Measurements from ENCODE around the gene POLN. TPM values are rescaled to one million over a fixed set of nuclear protein-coding genes. Genes with fewer than 3 reads are reported as not detected.

The POLN gene
- total and polyA plus RNA-seq, 4 donors, result 4.6 to 8.9 (median 6.8) TPM

DNA sequence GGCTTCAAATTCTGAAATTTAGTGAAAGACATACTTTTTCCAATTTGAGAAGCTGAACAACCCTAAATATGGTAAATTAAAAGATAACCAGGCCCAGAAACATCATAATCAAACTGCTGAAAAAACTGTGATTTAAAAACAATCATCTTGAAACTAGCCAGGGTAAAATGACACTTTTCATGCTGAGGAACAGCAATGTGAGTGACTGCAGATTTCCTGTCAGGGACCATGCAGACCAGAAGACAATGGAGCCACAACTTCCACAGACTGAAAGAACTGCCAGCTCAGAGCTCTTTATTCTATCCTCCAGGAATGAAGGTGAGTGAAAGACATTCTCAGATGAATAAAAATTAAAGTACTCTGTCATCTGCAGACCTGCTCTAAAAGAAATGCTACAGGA lies 109.5 kb downstream of the POLN start:
- Histone ChIP-seq H3K4me1 (ENCODE audit: control insufficient read depth, insufficient read depth, low read length) (peaks cover 5% of the 10 kb centered on the region), H3K27ac (ENCODE audit: low read depth, low read length) (no peak overlapping the region), H3K9me3 (ENCODE audit: control insufficient read depth, insufficient read depth, low read length) (peaks cover 8% of the 10 kb centered on the region), H3K36me3 (ENCODE audit: control insufficient read depth, insufficient read depth, low read length) (no peaks in the 10 kb centered on the region), H3K4me3 (ENCODE audit: low read depth, low read length) (no peak overlapping the region), H3K27me3 (ENCODE audit: control insufficient read depth, insufficient read depth, low read length) (no peaks in the 10 kb centered on the region)
- DNase-seq (ENCODE audit: low read depth in 4 of 6, low spot score in 6 of 6), result no peak

GRCh38 chr4:2127609-2128332 lies 114.2 kb downstream of the POLN start:
- H3K36me3 ChIP-seq (ENCODE audit: control insufficient read depth, insufficient read depth, low read length), result peaks cover 6% of the 10 kb centered on the region
- H3K27me3 ChIP-seq (ENCODE audit: control insufficient read depth, insufficient read depth, low read length), result no peaks in the 10 kb centered on the region
- no peak overlapping the region for H3K27ac ChIP-seq (ENCODE audit: low read depth, low read length)
- H3K4me3 ChIP-seq (ENCODE audit: low read depth, low read length), result no peak overlapping the region
- H3K4me1 ChIP-seq (ENCODE audit: control insufficient read depth, insufficient read depth, low read length), result no peaks in the 10 kb centered on the region
- 59% methylated on average over 10 of the region's 20 CpGs for WGBS (ENCODE audit: insufficient coverage)
- H3K9me3 ChIP-seq (ENCODE audit: control insufficient read depth, insufficient read depth, low read length), result peaks cover 8% of the 10 kb centered on the region
- DNase-seq (ENCODE audit: low read depth in 4 of 6, low spot score in 6 of 6), result no peak

DNA sequence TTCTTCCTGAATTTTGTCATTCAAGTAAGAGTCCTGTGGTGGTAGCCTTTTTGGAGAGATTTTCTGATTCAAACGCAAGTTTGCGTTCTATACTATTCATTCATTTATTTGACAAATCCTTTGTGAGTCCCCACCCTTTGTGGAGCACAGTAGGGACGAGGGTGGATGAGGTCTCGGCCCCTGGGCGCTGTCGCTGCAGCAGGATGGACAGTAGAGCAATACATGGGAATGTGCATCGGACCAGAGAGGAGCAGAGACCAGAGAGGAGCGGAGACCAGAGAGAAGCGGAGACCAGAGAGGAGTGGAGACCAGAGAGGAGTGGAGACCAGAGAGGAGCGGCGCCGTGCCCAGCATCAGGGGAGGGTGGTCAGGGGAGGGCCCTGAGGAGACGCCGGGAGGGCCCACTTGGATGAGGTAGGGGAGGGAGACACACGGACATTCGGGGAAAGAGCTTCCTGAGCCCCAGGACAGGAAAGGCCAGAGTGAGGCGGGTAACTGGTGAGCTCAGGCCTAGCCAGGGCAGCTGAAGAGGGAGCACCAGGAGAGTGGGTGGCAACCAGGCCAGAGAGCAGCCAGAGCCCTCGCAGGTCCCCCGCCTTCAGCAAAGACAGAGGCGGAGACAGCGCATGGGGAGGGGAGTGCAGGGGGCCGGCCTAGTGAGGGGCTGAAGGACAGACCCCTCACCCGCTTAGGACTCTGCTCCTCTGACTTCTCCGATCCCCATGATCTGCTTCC lies 115.4 kb downstream of the POLN start:
- H3K36me3 ChIP-seq (ENCODE audit: control insufficient read depth, insufficient read depth, low read length), result peaks cover 6% of the 10 kb centered on the region
- H3K27me3 ChIP-seq (ENCODE audit: control insufficient read depth, insufficient read depth, low read length), result no peaks in the 10 kb centered on the region
- DNase-seq (ENCODE audit: low read depth in 4 of 6, low spot score in 6 of 6), result no peak
- H3K4me3 ChIP-seq (ENCODE audit: low read depth, low read length), result no peak overlapping the region
- no peaks in the 10 kb centered on the region for H3K4me1 ChIP-seq (ENCODE audit: control insufficient read depth, insufficient read depth, low read length)
- H3K9me3 ChIP-seq (ENCODE audit: control insufficient read depth, insufficient read depth, low read length), result no peaks in the 10 kb centered on the region
- H3K27ac ChIP-seq (ENCODE audit: low read depth, low read length), result no peak overlapping the region
- 79% methylated on average over 20 of the region's 24 CpGs for WGBS (ENCODE audit: insufficient coverage)

DNA sequence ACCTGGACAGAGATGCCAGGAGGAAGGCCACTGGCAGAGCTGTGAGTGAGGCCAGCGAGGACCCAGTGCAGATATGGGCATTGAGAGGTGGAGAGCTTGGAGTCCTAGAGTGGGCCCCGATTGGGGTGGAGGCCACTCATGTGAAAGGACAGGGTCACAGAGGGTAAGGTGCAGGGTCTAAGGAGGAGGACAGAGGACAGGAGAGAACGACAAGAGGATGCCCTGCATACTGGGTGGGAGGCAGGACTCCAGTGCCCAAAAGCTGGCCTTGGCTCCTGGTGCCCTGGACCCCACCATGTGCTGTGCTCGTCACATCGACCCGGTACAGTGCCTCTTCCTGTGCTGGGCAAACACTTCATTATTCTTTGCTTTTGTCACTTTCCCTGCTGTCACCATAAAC lies 116.1 kb downstream of the POLN start:
- Histone ChIP-seq H3K27me3 (ENCODE audit: control insufficient read depth, insufficient read depth, low read length) (no peaks in the 10 kb centered on the region), H3K4me3 (ENCODE audit: low read depth, low read length) (no peak overlapping the region), H3K9me3 (ENCODE audit: control insufficient read depth, insufficient read depth, low read length) (no peaks in the 10 kb centered on the region), H3K36me3 (ENCODE audit: control insufficient read depth, insufficient read depth, low read length) (peaks cover 6% of the 10 kb centered on the region), H3K27ac (ENCODE audit: low read depth, low read length) (no peak overlapping the region), H3K4me1 (ENCODE audit: control insufficient read depth, insufficient read depth, low read length) (no peaks in the 10 kb centered on the region)
- DNase-seq (ENCODE audit: low read depth in 4 of 6, low spot score in 6 of 6), result no peak
- WGBS (ENCODE audit: insufficient coverage), result 94% methylated on average over 3 of the region's 6 CpGs

GRCh38 chr4:2125023-2125422 lies 116.9 kb downstream of the POLN start:
- Histone ChIP-seq H3K36me3 (ENCODE audit: control insufficient read depth, insufficient read depth, low read length) (peaks cover 6% of the 10 kb centered on the region), H3K4me3 (ENCODE audit: low read depth, low read length) (no peak overlapping the region), H3K4me1 (ENCODE audit: control insufficient read depth, insufficient read depth, low read length) (no peaks in the 10 kb centered on the region), H3K27ac (ENCODE audit: low read depth, low read length) (no peak overlapping the region), H3K27me3 (ENCODE audit: control insufficient read depth, insufficient read depth, low read length) (no peaks in the 10 kb centered on the region), H3K9me3 (ENCODE audit: control insufficient read depth, insufficient read depth, low read length) (no peaks in the 10 kb centered on the region)
- WGBS (ENCODE audit: insufficient coverage), result 94% methylated on average over 4 of the region's 4 CpGs
- no peak for DNase-seq (ENCODE audit: low read depth in 4 of 6, low spot score in 6 of 6)

DNA sequence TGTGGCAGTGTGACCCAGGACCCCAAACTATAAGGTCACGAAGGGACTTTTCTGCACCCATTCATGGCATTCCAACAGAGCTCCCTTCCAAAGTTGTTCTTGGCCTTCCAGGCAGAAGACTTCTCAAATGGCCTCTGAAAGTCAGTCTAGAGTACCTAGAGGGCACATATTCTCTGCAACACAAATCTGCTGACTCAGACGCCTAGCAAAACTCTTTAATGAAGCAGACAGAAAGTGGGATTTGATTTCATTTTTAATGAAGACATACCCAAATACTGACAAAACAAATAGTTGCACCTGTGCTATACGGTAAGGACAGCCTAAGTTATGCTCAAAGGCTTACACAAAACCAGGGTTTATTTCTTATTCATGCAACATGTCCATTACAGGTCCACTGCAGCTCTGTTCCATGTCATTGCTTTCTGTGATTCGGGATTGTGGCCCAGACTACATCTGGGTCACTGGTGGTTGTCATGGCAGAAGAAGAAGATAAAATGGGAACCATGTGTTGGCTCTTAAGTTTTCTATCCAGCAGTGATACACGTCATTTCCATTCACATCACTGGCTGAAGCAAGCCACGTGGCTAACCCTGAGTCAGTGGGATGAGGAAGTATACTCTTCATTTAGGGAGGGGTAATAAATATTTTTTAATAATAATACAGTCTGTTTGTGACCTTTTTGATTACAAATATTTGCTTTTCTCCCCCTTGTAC lies 125.1 kb downstream of the POLN start:
- H3K4me1 ChIP-seq (ENCODE audit: control insufficient read depth, insufficient read depth, low read length), result no peaks in the 10 kb centered on the region

DNA sequence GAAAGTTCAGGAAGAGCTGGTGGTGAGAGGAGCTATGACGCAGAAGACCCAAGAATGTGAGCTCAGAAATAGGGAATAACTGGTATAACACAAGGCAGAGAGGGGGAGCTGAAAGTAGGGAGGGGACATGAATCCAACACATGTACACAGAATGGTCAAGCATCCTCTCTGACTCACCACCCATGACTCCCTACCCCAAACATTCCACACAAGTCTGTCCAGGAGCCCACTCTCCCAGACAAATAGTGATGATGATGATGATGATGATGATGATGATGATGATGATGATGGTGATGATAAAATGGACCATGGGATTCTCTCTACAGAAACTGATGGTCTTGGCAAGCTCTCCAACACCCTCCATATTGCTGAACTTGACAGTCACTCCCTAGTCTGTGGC lies 136.4 kb downstream of the POLN start:
- no peak for DNase-seq (ENCODE audit: low read depth in 4 of 6, low spot score in 6 of 6)
- no peaks in the 10 kb centered on the region for H3K36me3 ChIP-seq (ENCODE audit: control insufficient read depth, insufficient read depth, low read length)
- H3K4me3 ChIP-seq (ENCODE audit: low read depth, low read length), result no peak overlapping the region
- no peak overlapping the region for H3K27ac ChIP-seq (ENCODE audit: low read depth, low read length)
- no CpG with 5 or more reads among the region's 1 CpG for WGBS (ENCODE audit: insufficient coverage)
- H3K4me1 ChIP-seq (ENCODE audit: control insufficient read depth, insufficient read depth, low read length), result no peaks in the 10 kb centered on the region
- H3K27me3 ChIP-seq (ENCODE audit: control insufficient read depth, insufficient read depth, low read length), result no peaks in the 10 kb centered on the region
- H3K9me3 ChIP-seq (ENCODE audit: control insufficient read depth, insufficient read depth, low read length), result peaks cover 10% of the 10 kb centered on the region

More for the DNA sequence above, 125.1 kb downstream of the POLN start:
- H3K36me3 ChIP-seq (ENCODE audit: control insufficient read depth, insufficient read depth, low read length), result no peaks in the 10 kb centered on the region
- no peaks in the 10 kb centered on the region for H3K9me3 ChIP-seq (ENCODE audit: control insufficient read depth, insufficient read depth, low read length)
- H3K27me3 ChIP-seq (ENCODE audit: control insufficient read depth, insufficient read depth, low read length), result no peaks in the 10 kb centered on the region
- WGBS (ENCODE audit: insufficient coverage), result 81% methylated on average over 2 of the region's 6 CpGs
- H3K4me3 ChIP-seq (ENCODE audit: low read depth, low read length), result no peak overlapping the region
- DNase-seq (ENCODE audit: low read depth in 4 of 6, low spot score in 6 of 6), result no peak
- H3K27ac ChIP-seq (ENCODE audit: low read depth, low read length), result no peak overlapping the region

GRCh38 chr4:2104556-2105345 lies 137.2 kb downstream of the POLN start:
- Histone ChIP-seq H3K27me3 (ENCODE audit: control insufficient read depth, insufficient read depth, low read length) (no peaks in the 10 kb centered on the region), H3K36me3 (ENCODE audit: control insufficient read depth, insufficient read depth, low read length) (no peaks in the 10 kb centered on the region), H3K4me3 (ENCODE audit: low read depth, low read length) (no peak overlapping the region), H3K4me1 (ENCODE audit: control insufficient read depth, insufficient read depth, low read length) (no peaks in the 10 kb centered on the region), H3K9me3 (ENCODE audit: control insufficient read depth, insufficient read depth, low read length) (peaks cover 10% of the 10 kb centered on the region), H3K27ac (ENCODE audit: low read depth, low read length) (no peak overlapping the region)
- no peak for DNase-seq (ENCODE audit: low read depth in 4 of 6, low spot score in 6 of 6)
- 75% methylated on average over 9 of the region's 9 CpGs for WGBS (ENCODE audit: insufficient coverage)

GRCh38 chr4:2103843-2104547 lies 137.9 kb downstream of the POLN start:
- Histone ChIP-seq H3K4me1 (ENCODE audit: control insufficient read depth, insufficient read depth, low read length) (no peaks in the 10 kb centered on the region), H3K36me3 (ENCODE audit: control insufficient read depth, insufficient read depth, low read length) (no peaks in the 10 kb centered on the region), H3K4me3 (ENCODE audit: low read depth, low read length) (no peak overlapping the region), H3K27ac (ENCODE audit: low read depth, low read length) (no peak overlapping the region), H3K9me3 (ENCODE audit: control insufficient read depth, insufficient read depth, low read length) (peaks cover 10% of the 10 kb centered on the region), H3K27me3 (ENCODE audit: control insufficient read depth, insufficient read depth, low read length) (no peaks in the 10 kb centered on the region)
- DNase-seq (ENCODE audit: low read depth in 4 of 6, low spot score in 6 of 6), result no peak
- no CpG with 5 or more reads among the region's 2 CpGs for WGBS (ENCODE audit: insufficient coverage)

All from spinal cord (tissue), 10 donors.